HL-60 (cell line): ENCODE data around the gene TTC33.
A peak's percentile ranks its signal among the peaks of the same experiment; 100 is the strongest.

Experiments
- CTCF ChIP-seq: IDR thresholded peaks from one replicate; pipeline ENCODE4 v1.5.1; 2011; ENCODE audit warnings: low read length, control low read depth, inconsistent platforms; ENCODE audit not compliant: insufficient read depth
- GABPA ChIP-seq: IDR thresholded peaks from 2 replicates; pipeline ENCODE4 v1.6.1; 2012; ENCODE audit warnings: low read depth
- SPI1 ChIP-seq: IDR thresholded peaks from 2 replicates; pipeline ENCODE4 v1.6.1; 2012; ENCODE audit warnings: low read depth, mild to moderate bottlenecking, borderline replicate concordance

GRCh38 chr5:40502736-40503135 is 253.0 kb downstream of the TTC33 start:
- peak; percentile 90 for TF ChIP-seq SPI1
- TF ChIP-seq CTCF: no peak
- no peak for TF ChIP-seq GABPA
